ENCODE data around the gene GABRA1.

The GABRA1 gene

GRCh38 chr5:161899590-161899989 lies 51.7 kb downstream of the GABRA1 start:
- H3K4me3 ChIP-seq (replicated peaks; ENCODE audit: low read depth, low read length): no peak overlapping the region
- TF ChIP-seq CTCF (IDR thresholded peaks at IDR 0.05; ENCODE audit: low read depth, low read length, missing control alignments): no peak
- DNase-seq (ENCODE audit: extremely low read depth, low read depth): no peak

- no peak for TF ChIP-seq CTCF (IDR thresholded peaks at IDR 0.05; ENCODE audit: low read depth, low read length, missing control alignments)
- no peak overlapping the region for H3K4me3 ChIP-seq (replicated peaks; ENCODE audit: low read depth, low read length)
- no peak for DNase-seq (ENCODE audit: extremely low read depth, low read depth)
Measured at GRCh38 chr5:161900981-161901380, 53.1 kb downstream of the GABRA1 start.

GRCh38 chr5:161921781-161922180 lies 73.9 kb downstream of the GABRA1 start:
- TF ChIP-seq CTCF (IDR thresholded peaks at IDR 0.05; ENCODE audit: low read depth, low read length, missing control alignments): no peak
- no peak for DNase-seq (ENCODE audit: extremely low read depth, low read depth)

GRCh38 chr5:161924270-161924669 lies 76.3 kb downstream of the GABRA1 start:
- no peak for DNase-seq (ENCODE audit: extremely low read depth, low read depth)
- no peak for TF ChIP-seq CTCF (IDR thresholded peaks at IDR 0.05; ENCODE audit: low read depth, low read length, missing control alignments)
- no peak overlapping the region for H3K4me3 ChIP-seq (replicated peaks; ENCODE audit: low read depth, low read length)

More at GRCh38 chr5:161921781-161922180, 73.9 kb downstream of the GABRA1 start:
- no peak overlapping the region for H3K4me3 ChIP-seq (replicated peaks; ENCODE audit: low read depth, low read length)

GRCh38 chr5:161925960-161926359 lies 78.0 kb downstream of the GABRA1 start:
- H3K4me3 ChIP-seq (replicated peaks; ENCODE audit: low read depth, low read length): no peak overlapping the region
- TF ChIP-seq CTCF (IDR thresholded peaks at IDR 0.05; ENCODE audit: low read depth, low read length, missing control alignments): no peak
- no peak for DNase-seq (ENCODE audit: extremely low read depth, low read depth)

GRCh38 chr5:161934486-161934885 lies 86.6 kb downstream of the GABRA1 start:
- no peak for TF ChIP-seq CTCF (IDR thresholded peaks at IDR 0.05; ENCODE audit: low read depth, low read length, missing control alignments)
- no peak for DNase-seq (ENCODE audit: extremely low read depth, low read depth)
- H3K4me3 ChIP-seq (replicated peaks; ENCODE audit: low read depth, low read length): no peak overlapping the region

- DNase-seq (ENCODE audit: extremely low read depth, low read depth): no peak
- H3K4me3 ChIP-seq (replicated peaks; ENCODE audit: low read depth, low read length): no peak overlapping the region
- no peak for TF ChIP-seq CTCF (IDR thresholded peaks at IDR 0.05; ENCODE audit: low read depth, low read length, missing control alignments)
Measured at GRCh38 chr5:161944974-161945373, 97.1 kb downstream of the GABRA1 start.
